HG03457 (cell line): Measurements from ENCODE around the gene LRRC9.
"Not testable (repeated sequence)": the region's sequence is repeated elsewhere in the genome, so short reads cannot be mapped to it uniquely, and the experiment has no call there.

Experiments used
- ATAC-seq: cut with Tn5 transposase; IDR thresholded peaks from one replicate; pipeline ENCODE4 v1.9.1; 2021; ENCODE audit warnings: moderate number of reproducible peaks; ENCODE audit not compliant: unreplicated experiment

LRRC9 gene

GRCh38 chr14:60058087-60058486 lies 138.1 kb downstream of the LRRC9 start:
- ATAC-seq, result no peak

- no peak for ATAC-seq
Observed at GRCh38 chr14:60061371-60061770, 141.4 kb downstream of the LRRC9 start.

- ATAC-seq, result no peak
Observed at GRCh38 chr14:60064491-60065072, 144.6 kb downstream of the LRRC9 start.

- ATAC-seq, result no peak
Observed at GRCh38 chr14:60067882-60068281, 147.9 kb downstream of the LRRC9 start.

GRCh38 chr14:60079723-60080122 lies 159.8 kb downstream of the LRRC9 start:
- no peak for ATAC-seq

GRCh38 chr14:60085085-60085484 lies 165.1 kb downstream of the LRRC9 start:
- no peak for ATAC-seq

GRCh38 chr14:60085693-60086092 lies 165.7 kb downstream of the LRRC9 start:
- ATAC-seq, result no peak

GRCh38 chr14:60087668-60088067 lies 167.7 kb downstream of the LRRC9 start:
- ATAC-seq, result no peak

- ATAC-seq, result no peak
Observed at GRCh38 chr14:60089221-60089620, 169.3 kb downstream of the LRRC9 start.

GRCh38 chr14:60090864-60091519 lies 171.0 kb downstream of the LRRC9 start:
- no peak for ATAC-seq

GRCh38 chr14:60091550-60092525 lies 171.9 kb downstream of the LRRC9 start, which contains the start of gene PCNX4:
Gene PCNX4, plus strand, starts transcription at chr14:60091923. Its CDS starts 15,716 bp downstream, at chr14:60107639.
- ATAC-seq, result peak; percentile 96

- ATAC-seq, result no peak
Observed at GRCh38 chr14:60092526-60092920, 172.6 kb downstream of the LRRC9 start.

- no peak for ATAC-seq
Observed at GRCh38 chr14:60093080-60093479, 173.1 kb downstream of the LRRC9 start.

GRCh38 chr14:60093606-60094005 lies 173.7 kb downstream of the LRRC9 start:
- no peak for ATAC-seq

GRCh38 chr14:60094306-60094897 lies 174.5 kb downstream of the LRRC9 start:
- no peak for ATAC-seq

- no peak for ATAC-seq
Observed at GRCh38 chr14:60095231-60095630, 175.3 kb downstream of the LRRC9 start.

- ATAC-seq, result no peak
Observed at GRCh38 chr14:60095781-60096450, 176.0 kb downstream of the LRRC9 start.

- ATAC-seq, result no peak
Observed at GRCh38 chr14:60097974-60098373, 178.0 kb downstream of the LRRC9 start.

- ATAC-seq, result not testable (repeated sequence)
Observed at GRCh38 chr14:60099855-60100254, 179.9 kb downstream of the LRRC9 start.

GRCh38 chr14:60101786-60102185 lies 181.8 kb downstream of the LRRC9 start:
- no peak for ATAC-seq

GRCh38 chr14:60102389-60102788 lies 182.4 kb downstream of the LRRC9 start:
- no peak for ATAC-seq
